CMK (cell line): Measurements from ENCODE around the gene PILRA.
"Not testable (repeated sequence)": the region's sequence is repeated elsewhere in the genome, so short reads cannot be mapped to it uniquely, and the experiment has no call there.

ENCODE experiments used
- DNase-seq: peaks from one replicate; pipeline ENCODE4 v3.0.0-alpha.2; 2010; ENCODE audit warnings: low read depth

Gene PILRA

DNA sequence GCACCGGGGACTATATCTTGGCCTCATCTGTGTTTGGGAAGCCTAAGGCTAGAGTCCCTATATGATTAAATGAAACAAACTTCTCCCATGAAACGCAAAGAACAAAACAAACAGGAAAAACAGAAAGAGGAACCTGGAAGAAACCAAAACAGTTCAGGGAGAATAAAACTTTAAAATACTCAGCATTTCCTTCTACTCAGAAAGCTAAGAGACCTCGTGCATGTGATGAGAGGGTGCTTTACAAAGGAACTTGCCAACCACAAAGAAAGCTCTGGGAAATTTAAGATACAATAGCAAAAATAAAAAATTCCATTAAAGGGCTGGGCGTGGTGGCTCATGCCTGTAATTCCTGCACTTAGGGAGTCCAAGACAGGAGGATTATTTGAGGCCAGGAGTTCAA lies 6.9 kb downstream of the PILRA start:
- no peak for DNase-seq

DNA sequence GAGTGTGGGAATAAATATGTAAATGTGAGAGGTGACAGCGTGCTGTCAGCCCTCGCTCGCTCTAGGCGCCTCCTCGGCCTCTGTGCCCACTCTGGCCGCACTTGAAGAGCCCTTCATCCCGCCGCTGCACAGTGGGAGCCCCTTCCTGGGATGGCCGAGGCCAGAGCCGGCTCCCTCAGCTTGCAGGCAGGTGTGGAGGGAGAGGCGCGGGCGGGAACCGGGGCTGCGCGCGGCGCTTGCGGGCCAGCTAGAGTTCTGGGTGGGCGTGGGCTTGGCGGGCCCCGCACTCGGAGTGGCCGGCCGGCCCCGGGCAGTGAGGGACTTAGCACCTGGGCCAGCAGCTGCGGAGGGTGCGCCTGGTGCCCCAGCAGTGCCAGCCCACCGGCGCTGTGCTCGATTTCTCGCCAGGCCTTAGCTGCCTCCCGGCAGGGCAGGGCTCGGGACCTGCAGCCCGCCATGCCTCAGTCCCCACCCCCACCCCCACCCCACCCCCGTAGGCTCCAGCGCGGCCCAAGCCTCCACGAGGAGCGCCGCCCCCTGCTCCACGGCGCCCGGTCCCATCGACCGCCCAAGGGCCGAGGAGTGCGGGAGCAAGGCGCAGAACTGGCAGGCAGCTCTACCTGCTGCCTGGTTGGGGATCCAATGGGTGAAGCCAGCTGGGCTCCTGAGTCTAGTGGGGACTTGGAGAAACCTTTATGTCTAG lies 8.4 kb downstream of the PILRA start:
- DNase-seq: not testable (repeated sequence)

DNA sequence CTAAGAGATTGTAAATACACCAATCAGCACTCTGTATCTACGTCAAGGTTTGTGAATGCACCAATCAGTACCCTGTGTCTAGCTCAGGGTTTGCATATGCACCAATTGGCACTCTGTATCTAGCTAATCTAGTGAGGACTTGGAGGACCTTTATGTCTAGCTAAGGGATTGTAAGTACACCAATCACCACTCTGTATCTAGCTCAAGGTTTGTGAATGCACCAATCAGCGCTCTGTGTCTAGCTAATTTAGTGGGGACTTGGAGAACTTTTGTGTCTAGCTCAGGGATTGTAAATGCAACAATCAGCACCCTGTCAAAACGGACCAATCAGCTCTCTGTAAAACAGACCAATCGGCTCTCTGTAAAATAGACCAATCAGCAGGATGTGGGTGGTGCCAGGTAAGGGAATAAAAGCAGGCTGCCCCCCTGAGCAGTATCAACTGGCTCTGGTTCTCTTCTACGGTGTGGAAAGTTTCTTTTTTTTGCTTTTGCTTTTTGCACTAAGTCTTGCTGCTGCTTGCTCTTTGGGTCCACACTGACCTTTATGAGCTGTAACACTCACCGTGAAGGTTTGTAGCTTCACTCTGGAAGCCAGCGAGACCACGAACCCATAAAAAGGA lies 9.1 kb downstream of the PILRA start:
- not testable (repeated sequence) for DNase-seq

DNA sequence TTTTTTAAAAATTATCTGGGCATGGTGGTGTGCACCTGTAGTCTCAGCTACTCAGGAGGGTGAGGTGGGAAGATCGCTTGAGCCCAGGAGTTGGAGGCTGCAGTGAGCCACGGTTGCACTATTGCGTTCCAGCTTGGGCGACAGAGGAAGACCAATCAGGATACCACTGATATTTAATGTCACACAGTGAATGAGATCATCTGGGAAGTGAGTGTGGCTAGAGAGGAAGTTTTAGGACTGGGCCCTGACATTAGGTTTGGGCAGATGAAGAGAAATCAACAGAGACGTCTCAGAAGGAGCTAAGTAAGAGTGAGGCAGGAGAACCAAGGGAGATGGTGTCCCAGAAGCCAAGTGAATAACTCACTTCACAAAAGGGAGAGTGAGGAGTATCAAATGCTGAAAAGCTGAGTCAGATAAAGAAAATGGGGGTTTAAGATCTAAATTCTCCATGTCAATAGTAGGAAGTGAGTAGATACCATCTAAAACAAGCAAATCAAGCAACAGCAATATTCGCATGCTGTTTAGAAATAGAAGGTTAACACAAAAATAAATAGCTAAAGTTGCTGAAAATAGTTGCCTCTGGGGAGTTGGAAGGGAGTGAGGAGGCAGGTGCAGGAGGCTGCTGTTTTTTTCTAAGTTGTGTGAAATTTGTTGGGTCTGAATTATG lies 11.5 kb downstream of the PILRA start:
- no peak for DNase-seq

- no peak for DNase-seq
Measured at GRCh38 chr7:100386940-100387339, 13.7 kb downstream of the PILRA start.

DNA sequence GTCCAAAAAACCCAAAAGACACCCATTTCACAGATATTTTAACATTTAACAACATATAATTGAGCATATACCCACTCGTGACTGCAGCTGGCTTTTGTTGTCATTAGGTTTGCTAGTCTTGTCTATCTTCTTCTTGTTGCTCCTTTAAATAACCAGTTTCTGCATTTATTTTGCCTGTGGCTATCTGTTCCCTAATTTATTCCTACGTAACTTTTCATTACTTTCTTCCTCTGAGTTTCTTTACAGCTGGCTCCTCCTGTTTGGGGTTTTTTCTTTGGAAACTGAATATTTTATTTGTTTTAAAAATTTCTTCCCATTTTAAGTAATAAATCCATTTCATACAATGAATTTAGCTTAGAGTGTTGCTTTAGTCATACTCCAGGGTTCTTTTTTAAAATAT lies 14.4 kb downstream of the PILRA start:
- DNase-seq: no peak

DNA sequence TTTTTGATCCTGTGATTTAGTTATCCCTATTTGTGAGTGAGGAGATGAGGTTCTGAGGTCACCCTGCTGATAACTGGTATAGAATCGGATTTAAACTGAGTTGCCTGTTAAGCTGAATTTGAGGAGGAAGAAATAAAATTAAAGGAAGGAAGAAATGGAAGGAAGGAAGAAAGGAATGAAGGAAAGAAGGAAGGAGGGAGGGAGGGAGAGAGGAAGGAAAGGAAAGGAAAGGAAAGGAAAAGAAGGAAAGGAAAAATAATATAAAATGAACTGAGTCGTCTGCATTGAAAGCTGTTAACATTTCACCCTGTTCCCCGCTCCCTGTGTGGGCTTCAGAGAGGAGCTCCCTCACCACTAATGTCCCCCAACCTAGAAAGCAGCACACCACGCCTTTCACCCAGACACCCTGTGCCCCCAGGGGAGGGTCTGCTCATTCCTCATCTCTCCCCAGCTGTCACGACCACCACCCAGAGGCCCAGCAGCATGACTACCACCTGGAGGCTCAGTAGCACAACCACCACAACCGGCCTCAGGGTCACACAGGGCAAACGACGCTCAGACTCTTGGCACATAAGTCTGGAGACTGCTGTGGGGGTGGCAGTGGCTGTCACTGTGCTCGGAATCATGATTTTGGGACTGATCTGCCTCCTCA lies 16.3 kb downstream of the PILRA start:
- no peak for DNase-seq

- no peak for DNase-seq
Measured at GRCh38 chr7:100390286-100391009, 17.2 kb downstream of the PILRA start.

DNA sequence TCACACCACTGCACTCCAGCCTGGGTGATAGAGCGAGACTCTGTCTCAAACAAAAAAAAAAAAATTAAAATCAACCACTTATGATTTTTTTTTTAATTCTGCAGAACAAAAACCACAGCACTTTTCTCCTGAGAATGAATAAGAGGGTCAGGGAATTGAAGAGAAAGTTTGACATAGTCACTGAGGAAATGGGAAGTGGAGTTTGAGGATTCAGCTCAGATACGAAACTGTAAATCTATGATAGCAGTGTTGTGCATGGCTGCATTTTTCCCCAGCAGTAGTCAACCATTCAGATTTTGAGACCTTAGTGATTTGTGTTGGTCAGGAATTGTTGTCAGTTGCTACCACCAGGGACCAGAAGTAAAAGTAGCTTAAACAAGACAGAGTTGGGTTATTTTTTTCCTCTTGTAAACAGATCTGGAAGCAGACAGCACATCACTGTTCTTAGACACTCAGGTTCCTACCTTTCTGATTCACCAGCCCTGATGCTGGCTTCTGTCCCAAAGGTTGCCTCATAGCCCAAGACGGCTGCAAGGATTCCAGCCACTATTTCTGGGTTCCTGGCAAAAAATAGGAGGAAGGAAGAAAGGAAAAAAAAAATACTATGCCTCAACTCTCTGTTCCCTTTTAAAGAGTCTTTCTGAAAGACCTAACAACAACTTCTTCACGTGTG lies 20.1 kb downstream of the PILRA start:
- DNase-seq: no peak

DNA sequence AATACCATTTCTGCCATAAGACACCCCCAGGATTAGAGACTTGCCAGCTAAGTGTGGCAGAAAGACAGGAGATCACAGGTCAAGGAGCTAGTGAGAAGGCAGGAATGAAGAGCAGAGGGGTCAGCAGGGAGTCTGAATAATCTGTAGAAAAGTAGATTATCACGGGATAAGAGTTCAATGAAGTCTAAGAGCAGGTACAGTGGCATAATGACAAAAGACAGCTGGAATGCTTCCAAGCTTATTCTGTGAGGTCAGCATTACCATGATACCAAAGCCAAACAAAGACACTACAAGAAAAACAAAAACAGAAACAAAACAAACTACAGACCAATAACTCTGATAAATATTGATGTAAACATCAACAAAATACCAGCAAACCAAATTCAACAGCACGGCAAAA lies 20.8 kb downstream of the PILRA start:
- DNase-seq: no peak

- DNase-seq: no peak
Measured at GRCh38 chr7:100396421-100396982, 23.2 kb downstream of the PILRA start.

GRCh38 chr7:100397315-100398081 lies 24.2 kb downstream of the PILRA start:
- no peak for DNase-seq

DNA sequence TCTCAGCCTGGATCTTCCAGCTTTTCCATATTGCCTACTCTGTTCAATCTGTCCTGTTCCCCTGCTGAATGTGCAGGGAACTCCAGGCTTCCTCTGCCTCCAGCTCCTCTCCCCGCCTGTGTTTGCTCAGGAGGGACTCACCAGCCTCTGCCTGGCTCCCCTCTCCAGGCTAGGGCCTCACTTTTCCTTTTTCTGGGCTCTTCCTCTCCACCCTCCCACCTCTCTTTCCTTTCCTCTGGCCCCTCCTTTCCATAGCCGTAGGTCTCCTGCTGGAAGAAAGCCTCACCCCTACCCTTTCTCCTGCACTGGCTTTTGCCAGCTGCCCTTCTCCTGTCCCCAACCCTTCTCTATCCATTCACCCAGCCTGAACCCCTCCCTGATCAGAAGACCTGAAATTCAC lies 25.0 kb downstream of the PILRA start:
- DNase-seq: no peak

DNA sequence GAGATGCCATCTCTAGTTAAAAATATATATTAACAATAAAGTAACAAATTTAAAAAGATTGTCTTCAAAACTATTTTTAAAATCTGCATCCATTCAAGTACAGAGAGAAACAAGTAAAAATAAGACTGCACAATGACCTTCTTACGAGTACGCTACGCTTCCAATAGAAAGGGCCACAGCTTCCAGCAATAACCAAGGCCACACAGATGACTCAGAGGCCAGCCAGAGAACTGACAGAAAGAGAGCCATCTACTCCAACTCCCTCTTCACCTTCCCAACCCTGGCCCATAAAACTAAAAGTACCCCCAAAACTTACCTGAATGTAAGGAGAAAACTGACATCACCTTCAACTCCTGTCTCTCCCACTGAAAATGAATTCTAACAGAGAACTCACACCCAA lies 26.8 kb downstream of the PILRA start:
- no peak for DNase-seq

GRCh38 chr7:100400656-100401055 lies 27.4 kb downstream of the PILRA start:
- DNase-seq: no peak

- DNase-seq: no peak
Measured at GRCh38 chr7:100401811-100402210, 28.5 kb downstream of the PILRA start.

GRCh38 chr7:100402241-100402640 lies 29.0 kb downstream of the PILRA start:
- DNase-seq: no peak

DNA sequence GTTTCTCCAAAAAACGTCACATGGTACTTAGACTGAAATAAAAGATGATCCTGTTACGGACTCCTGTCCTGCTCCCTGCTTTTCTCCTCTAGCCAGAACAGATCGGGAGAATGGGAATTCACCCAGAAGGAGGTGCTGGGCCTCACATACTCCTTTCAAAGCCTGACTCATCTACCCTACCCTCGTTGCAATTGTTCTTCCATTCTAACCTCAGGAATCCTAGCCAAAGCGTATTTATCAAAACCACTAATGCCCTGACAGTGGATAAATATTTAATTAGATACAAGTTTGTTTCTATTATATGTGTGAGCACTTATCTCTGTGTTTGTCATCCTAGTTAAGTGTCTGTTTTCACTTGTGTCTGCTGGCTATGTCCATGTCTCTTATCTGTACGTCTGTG lies 33.5 kb downstream of the PILRA start:
- DNase-seq: no peak

DNA sequence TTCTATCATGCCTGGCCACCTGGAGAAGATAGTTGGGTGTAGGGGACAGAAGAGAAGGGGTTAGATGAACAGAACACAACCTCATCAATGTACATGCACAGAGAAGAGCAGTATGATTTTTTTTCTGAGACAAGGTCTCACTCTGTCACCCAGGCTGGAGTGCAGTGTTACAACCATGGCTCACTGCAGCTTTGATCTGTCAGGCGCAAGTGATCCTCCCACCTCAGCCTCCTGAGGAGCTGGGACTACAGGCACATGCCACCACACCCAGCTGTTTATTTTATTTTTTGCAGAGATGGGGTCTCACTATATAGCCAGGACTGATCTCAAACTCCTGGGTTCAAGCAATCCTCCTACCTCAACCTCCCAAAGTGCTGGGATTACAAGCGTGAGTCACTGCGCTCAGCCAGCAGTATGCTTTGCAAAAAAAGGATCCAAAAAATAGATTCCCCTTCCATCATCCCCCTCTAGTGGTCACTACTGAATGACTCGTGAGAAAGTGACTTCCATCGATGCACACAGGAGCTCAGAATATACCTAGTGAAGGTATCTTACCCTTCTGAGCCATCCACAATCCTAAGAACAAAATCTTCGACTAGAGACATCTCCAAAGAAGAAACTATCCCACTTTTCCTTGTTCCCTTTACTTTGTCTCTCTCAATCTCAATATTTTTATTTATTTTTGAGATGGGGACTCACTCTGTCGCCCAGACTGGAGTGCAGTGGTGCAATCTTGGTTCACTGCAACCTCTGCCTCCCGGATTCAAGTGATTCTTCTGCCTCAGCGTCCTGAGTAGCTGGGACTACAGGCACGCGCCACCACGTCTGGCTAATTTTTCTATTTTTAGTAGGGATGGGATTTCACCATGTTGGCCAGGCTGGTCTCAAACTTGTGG lies 34.2 kb downstream of the PILRA start:
- DNase-seq: no peak

- DNase-seq: no peak
Measured at GRCh38 chr7:100411101-100411500, 37.8 kb downstream of the PILRA start.
